CD8-positive, alpha-beta memory T cell (primary cell): ENCODE measurements around the gene DCN. TPM values are rescaled to one million over a fixed set of nuclear protein-coding genes. Genes with fewer than 3 reads are reported as not detected.

Experiments
- CTCF ChIA-PET: fragments of 350-600 bp; sonication (Branson Sonifier 250); formaldehyde crosslinking; loops from one replicate; lab custom pipeline; 2021; ENCODE audit warnings: antibody characterized with exemption; lab: Charles Lee
- POLR2A ChIA-PET: fragments of 350-600 bp; sonication (Branson Sonifier 250); formaldehyde crosslinking; loops from one replicate; lab custom pipeline; 2021; ENCODE audit warnings: antibody characterized with exemption; lab: Charles Lee
- DNase-seq, 5 donors: peaks; one replicate each; pipeline versions ENCODE4 v3.0.0 to v3.0.0-alpha.2; 2020 to 2022; ENCODE audit warnings: mixed read lengths in 1 of 5
- H3K27ac ChIP-seq: one replicate; pipeline ENCODE4 v1.7.0; 2013; ENCODE audit warnings: low read depth, mild to moderate bottlenecking, low read length, moderate library complexity
- H3K27me3 ChIP-seq: 2 replicates; pipeline ENCODE4 v1.7.0; 2013; ENCODE audit warnings: low read length, mild to moderate bottlenecking; ENCODE audit not compliant: insufficient read depth, poor library complexity, severe bottlenecking
- H3K36me3 ChIP-seq: 2 replicates; pipeline ENCODE4 v1.7.0; 2013; ENCODE audit warnings: mild to moderate bottlenecking, low read length, moderate library complexity; ENCODE audit not compliant: insufficient read depth
- H3K4me1 ChIP-seq: 2 replicates; pipeline ENCODE4 v1.7.0; 2013; ENCODE audit warnings: mild to moderate bottlenecking, low read length, moderate library complexity; ENCODE audit not compliant: insufficient read depth
- H3K4me3 ChIP-seq: 2 replicates; pipeline ENCODE4 v1.7.0; 2013; ENCODE audit warnings: mild to moderate bottlenecking, low read length
- H3K9me3 ChIP-seq: 2 replicates; pipeline ENCODE4 v1.7.0; 2013; ENCODE audit warnings: mild to moderate bottlenecking, low read length
- H3K27ac Mint-ChIP-seq, 8 donors: one replicate each; pipeline ENCODE4 v1.8.0; 2020 to 2021; ENCODE audit warnings: mixed read lengths in 8 of 8, mild to moderate bottlenecking in 6 of 8, inconsistent platforms in 3 of 8, moderate library complexity in 3 of 8
- H3K27me3 Mint-ChIP-seq, 2 donors: one replicate each; pipeline ENCODE4 v1.8.0; 2020 to 2021; ENCODE audit warnings: mixed read lengths in 2 of 2, mild to moderate bottlenecking in 1 of 2, moderate library complexity in 1 of 2
- H3K36me3 Mint-ChIP-seq, 3 donors: one replicate each; pipeline ENCODE4 v1.8.0; 2020 to 2021; ENCODE audit warnings: mixed read lengths in 3 of 3, inconsistent platforms in 1 of 3, mild to moderate bottlenecking in 1 of 3
- H3K4me1 Mint-ChIP-seq, 3 donors: one replicate each; pipeline ENCODE4 v1.8.0; 2020 to 2021; ENCODE audit warnings: mixed read lengths in 3 of 3, inconsistent platforms in 1 of 3, mild to moderate bottlenecking in 1 of 3
- H3K4me3 Mint-ChIP-seq, 7 donors: one replicate each; pipeline ENCODE4 v1.8.0; 2020 to 2021; ENCODE audit warnings: mixed read lengths in 7 of 7, mild to moderate bottlenecking in 6 of 7, moderate library complexity in 4 of 7, inconsistent platforms in 2 of 7
- H3K9me3 Mint-ChIP-seq, 5 donors: one replicate each; pipeline ENCODE4 v1.8.0; 2020 to 2022; ENCODE audit warnings: mixed read lengths in 5 of 5, mild to moderate bottlenecking in 3 of 5, moderate library complexity in 2 of 5, inconsistent platforms in 1 of 5
- polyA plus RNA-seq: library from polyadenylated mRNA; unstranded; fragments of 300-500 nt; fragmentation: Illumina TruSeq; gene quantifications from one replicate; pipeline ENCODE4 v1.2.3, GENCODE V29; 2021
- total RNA-seq, 2 experiments: library from RNA; stranded (reverse); gene quantifications; one replicate each; pipeline ENCODE4 v1.2.3, GENCODE V29; 2021

DCN gene
- total and polyA plus RNA-seq, 3 experiments from 2014 or later, result not detected

GRCh38 chr12:91093341-91093740, 89.3 kb downstream of the DCN start:
- peaks cover 0 to 2% (median 0%) of the 10 kb centered on the region in 3 donors for H3K36me3 Mint-ChIP-seq
- ChIA-PET POLR2A (no interaction called here), CTCF (no interaction called here)
- no peaks in the 10 kb centered on the region for H3K36me3 ChIP-seq
- peaks cover 3 to 25% (median 15%) of the 10 kb centered on the region in 5 donors for H3K9me3 Mint-ChIP-seq
- no peak overlapping the region for H3K4me3 ChIP-seq
- no peak overlapping the region for H3K4me3 Mint-ChIP-seq
- H3K4me1 ChIP-seq, result no peaks in the 10 kb centered on the region
- H3K27ac Mint-ChIP-seq, result no peak overlapping the region
- H3K27ac ChIP-seq, result no peak overlapping the region
- H3K4me1 Mint-ChIP-seq, result no peaks in the 10 kb centered on the region
- DNase-seq, result no peak
- H3K9me3 ChIP-seq, result no peaks in the 10 kb centered on the region
- no peaks in the 10 kb centered on the region for H3K27me3 ChIP-seq
- H3K27me3 Mint-ChIP-seq, result no peaks in the 10 kb centered on the region

DNA sequence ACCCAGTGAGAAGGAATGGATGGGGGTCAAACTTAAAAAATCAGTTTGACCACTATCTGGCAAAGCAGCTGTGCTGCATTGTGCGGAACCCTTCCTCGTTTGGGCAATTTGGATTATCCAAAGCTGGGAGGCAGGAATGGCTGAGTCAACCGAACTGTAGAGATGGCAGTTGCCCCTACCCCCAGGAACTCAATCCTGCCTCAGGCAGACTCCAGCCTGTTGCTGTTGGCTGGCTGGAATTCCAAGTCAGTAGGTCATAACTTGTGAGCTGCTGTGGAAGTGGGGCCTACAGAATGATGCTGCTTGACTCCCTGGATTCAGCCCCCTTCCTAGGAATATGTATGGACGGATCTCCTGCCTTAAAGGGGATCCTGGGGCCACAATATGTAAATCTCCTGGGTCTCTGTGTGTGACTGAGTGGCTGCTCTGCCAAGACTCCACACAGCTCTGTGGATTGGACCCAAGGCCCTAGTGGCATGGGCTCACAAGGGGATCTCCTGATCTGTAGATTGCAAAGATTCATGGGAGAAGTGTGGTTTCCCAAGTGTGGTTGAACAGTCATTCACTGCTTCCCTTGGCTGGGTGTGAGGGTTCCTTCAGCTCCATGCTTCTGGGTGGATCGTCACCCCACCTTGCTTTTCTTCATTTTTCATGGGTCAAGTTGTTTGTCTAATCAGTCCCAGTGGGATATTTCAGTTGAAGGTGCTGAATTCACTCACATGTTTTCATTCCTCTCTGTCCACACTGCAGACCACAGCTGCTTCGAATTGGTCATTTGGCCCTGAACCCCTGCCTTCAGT, 90.5 kb downstream of the DCN start:
- Mint-ChIP-seq H3K9me3 (peaks cover 3 to 25% (median 16%) of the 10 kb centered on the region in 5 donors), H3K4me1 (no peaks in the 10 kb centered on the region), H3K27ac (no peak overlapping the region), H3K4me3 (no peak overlapping the region), H3K36me3 (peaks cover 0 to 2% (median 0%) of the 10 kb centered on the region in 3 donors), H3K27me3 (no peaks in the 10 kb centered on the region)
- Histone ChIP-seq H3K27ac (no peak overlapping the region), H3K4me1 (no peaks in the 10 kb centered on the region), H3K27me3 (no peaks in the 10 kb centered on the region), H3K4me3 (no peak overlapping the region), H3K36me3 (no peaks in the 10 kb centered on the region), H3K9me3 (no peaks in the 10 kb centered on the region)
- peak in 1 of 5 donors; percentile 32 for DNase-seq
- POLR2A ChIA-PET, result no interaction called here
- CTCF ChIA-PET, result no interaction called here

Other genes starting within 250 kb of the DCN start
- not detected for gene CCER1, start 227.6 kb downstream of the DCN start, total RNA-seq
- not detected for gene CCER1, start 227.6 kb downstream of the DCN start, polyA plus RNA-seq
- not detected for gene EPYC, start 177.8 kb downstream of the DCN start, total RNA-seq
- gene EPYC, start 177.8 kb downstream of the DCN start, polyA plus RNA-seq, result not detected
- gene KERA, start 124.8 kb downstream of the DCN start, total RNA-seq, result not detected
- not detected for gene KERA, start 124.8 kb downstream of the DCN start, polyA plus RNA-seq
- not detected for gene LUM, start 71.3 kb downstream of the DCN start, total RNA-seq
- not detected for gene LUM, start 71.3 kb downstream of the DCN start, polyA plus RNA-seq